GM18502 (cell line): ENCODE measurements around the gene VRK3.
A peak's percentile ranks its signal among the peaks of the same experiment; 100 is the strongest.
"Not testable (repeated sequence)": the region's sequence is repeated elsewhere in the genome, so short reads cannot be mapped to it uniquely, and the experiment has no call there.

Experiments
- ATAC-seq: cut with Tn5 transposase; IDR thresholded peaks from one replicate; pipeline ENCODE4 v1.9.1; 2021; ENCODE audit warnings: mild to moderate bottlenecking; ENCODE audit not compliant: unreplicated experiment, poor library complexity

The VRK3 gene, protein sequence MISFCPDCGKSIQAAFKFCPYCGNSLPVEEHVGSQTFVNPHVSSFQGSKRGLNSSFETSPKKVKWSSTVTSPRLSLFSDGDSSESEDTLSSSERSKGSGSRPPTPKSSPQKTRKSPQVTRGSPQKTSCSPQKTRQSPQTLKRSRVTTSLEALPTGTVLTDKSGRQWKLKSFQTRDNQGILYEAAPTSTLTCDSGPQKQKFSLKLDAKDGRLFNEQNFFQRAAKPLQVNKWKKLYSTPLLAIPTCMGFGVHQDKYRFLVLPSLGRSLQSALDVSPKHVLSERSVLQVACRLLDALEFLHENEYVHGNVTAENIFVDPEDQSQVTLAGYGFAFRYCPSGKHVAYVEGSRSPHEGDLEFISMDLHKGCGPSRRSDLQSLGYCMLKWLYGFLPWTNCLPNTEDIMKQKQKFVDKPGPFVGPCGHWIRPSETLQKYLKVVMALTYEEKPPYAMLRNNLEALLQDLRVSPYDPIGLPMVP

DNA sequence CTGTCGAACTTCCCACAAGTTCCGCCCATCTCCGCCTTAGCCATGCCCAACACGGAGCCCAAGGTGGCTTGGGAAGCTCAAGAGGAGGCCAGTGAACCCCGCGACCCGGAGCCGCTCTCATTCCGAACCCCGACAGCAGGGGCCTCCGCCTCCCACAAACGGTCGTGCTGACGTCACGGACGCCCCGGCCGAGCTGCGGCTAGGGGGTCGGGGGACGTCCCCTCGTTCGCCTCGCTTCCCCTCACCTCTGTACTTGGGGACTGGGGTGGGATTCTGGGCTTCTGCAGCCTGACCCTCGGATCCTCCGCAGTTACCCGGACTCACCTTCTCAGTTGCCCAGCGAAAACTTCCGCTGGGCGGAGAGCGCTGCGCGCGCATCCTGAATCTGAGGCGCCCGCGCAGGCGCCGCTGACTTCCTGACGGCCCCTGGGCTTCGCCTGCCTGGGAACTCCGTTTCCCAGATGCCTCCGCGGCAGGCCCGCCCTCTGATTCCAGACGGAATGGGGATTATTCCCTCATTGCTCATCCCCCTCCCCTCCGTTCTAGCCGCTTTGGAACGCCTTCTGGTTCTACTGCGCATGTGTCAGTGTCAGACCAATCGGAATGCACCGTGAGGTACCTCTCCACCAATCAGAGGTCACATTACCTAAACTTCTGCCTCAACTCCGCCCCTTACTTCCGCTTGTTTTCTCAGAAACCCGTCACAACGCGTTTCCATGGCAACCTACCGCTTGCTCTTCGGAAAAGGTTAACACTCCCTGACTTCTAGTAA, at the start of gene VRK3:
TSS of gene VRK3 (minus strand) at position 351 of the 772 bp plus-strand sequence. CDS start 9,210 bp downstream, outside the sequence.
- ATAC-seq: peak; percentile 81

DNA sequence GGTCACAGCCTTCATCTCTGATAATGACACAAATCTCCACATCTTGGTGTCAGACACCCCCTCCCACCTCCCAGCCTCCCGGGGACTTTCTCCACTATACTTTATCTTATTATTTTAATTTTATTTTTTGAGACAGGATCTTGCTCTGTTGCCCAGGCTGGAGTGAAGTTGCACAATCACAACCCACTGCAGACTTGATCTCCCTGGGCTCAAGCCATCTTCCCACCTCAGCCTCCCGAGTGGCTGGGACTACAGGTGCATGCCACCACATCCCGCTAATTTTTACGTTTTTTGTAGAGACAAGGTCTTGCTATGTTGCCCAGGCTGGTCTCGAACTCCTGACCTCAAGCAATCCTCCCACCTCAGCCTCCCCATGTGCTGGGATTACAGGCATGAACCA, 43.2 kb upstream of the VRK3 start:
- not testable (repeated sequence) for ATAC-seq

DNA sequence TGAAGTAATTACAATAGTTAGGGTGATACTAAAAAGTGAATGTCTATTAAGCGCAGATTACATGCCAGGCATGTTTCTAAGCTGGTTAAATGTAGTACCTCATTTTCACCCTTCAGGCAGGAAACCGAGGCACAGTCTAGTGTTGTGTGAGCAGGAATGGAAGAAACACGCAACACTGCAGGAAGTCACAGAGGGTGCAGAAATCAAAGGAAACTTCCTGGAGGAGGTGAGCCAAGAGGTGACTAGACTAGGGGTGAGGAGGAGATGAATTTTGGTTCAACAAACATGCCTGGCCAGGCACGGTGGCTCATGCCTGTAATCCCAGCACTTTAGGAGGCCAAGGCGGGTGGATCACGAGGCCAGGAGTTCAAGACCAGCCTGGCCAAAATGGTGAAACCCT, 42.4 kb upstream of the VRK3 start:
- no peak for ATAC-seq

DNA sequence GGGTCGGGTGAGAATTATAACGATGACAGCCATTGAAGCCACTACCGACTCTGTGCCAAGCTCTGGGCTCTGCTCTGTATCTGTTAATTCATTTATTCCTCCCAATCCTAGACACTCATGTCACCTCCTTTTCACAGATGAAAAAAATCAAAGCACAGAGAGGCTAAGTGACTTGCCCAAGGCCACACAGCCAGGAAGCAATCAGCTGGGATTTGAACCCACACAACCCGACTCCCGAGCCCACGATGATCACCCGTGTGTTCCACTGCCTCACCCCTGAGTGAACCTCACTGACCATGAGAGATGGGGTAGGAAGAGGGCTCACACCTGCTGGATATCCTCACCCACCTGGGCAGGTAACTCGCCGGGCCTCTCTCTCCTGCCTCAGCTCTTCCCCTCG, 40.8 kb upstream of the VRK3 start:
- no peak for ATAC-seq

DNA sequence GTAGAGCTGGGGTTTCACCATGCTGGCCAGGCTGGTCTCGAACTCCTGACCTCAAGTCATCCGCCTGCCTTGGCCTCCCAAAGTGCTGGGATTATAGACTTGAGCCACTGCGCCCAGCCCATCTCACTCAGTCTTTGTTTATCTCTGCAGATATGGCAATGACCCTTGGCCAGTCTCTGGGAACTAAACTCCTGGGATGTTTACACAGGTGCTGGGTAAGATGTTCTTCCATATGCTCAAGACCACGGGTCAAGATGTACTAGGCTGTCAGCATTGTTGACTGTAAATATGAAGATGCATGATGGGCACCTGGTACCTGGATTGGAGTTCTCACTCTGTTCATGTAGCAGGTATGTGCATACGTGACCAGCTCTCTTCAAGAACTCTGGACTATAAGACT, 36.5 kb upstream of the VRK3 start:
- no peak for ATAC-seq

DNA sequence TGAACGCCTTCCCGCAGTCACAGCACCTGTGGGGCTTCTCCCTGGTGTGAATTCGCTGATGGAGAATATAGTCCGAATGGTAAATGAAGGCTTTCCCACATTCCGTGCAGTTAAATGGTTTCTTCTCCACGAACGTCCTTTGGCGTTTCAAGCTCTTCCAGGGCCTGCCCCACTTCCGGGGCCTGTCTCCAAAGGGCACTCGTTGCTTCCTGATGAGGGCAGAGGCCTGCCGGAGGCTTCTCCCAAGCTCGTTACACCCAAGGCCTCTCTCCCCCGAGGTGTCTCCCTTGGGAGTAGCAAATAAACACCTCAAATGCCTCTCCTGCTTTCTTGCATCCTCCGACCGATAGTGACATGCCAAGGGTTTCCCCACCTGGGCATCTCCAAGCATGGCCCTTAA, 34.9 kb upstream of the VRK3 start:
- ATAC-seq: no peak

DNA sequence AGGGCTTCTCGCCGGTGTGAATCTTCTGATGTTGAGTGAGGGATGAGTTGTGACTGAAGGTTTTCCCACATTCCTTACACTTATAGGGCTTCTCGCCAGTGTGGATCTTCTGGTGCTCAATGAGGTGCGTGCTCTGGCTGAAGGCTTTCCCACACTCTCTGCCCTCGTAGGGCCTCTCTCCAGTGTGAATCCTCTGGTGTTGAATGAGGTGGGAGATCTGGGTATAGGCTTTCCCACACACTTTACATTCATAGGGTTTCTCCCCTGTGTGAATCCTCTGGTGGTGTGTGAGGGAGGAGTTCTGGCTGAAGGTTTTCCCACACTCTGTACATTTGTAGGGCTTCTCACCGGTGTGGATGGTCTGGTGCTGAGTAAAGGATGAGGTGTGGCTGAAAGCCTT, 33.9 kb upstream of the VRK3 start:
- no peak for ATAC-seq

DNA sequence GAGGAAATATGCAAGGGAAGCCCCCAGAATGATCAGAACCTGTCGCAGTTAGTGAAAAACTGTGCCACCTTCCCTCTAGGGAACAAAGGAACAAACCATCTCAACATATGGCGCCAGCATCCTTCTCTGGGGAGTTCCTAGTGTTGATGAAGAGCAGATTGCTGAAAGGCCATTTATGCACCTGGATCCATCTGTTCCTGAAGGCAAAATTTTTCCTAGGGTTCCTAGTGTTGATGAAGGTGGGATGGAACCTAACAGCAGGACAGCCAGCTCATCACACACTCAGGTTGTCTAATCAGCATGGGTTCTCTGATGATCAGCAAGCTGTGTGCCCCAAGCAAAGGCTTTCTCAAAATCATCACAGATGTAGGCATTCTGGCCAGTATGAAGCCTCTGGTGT, 33.3 kb upstream of the VRK3 start:
- no peak for ATAC-seq

DNA sequence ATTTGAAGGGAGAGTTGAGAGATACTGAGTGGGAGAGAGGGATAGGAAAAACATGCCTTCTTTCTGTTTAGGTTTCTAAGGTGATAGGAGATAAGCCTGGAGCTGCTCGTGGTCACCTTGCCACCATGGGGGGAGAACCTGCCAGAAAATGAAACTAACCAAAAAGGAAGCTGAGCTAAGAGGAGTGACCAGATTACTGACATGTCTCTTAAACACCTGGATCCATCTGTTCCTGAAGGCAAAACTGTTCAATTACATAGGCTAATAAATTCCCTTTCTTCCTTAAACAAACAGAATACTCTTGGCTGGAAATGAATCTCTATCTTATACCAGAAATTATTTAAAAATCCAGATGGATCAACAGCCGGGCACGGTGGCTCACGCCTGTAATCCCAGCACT, 27.9 kb upstream of the VRK3 start:
- ATAC-seq: no peak

DNA sequence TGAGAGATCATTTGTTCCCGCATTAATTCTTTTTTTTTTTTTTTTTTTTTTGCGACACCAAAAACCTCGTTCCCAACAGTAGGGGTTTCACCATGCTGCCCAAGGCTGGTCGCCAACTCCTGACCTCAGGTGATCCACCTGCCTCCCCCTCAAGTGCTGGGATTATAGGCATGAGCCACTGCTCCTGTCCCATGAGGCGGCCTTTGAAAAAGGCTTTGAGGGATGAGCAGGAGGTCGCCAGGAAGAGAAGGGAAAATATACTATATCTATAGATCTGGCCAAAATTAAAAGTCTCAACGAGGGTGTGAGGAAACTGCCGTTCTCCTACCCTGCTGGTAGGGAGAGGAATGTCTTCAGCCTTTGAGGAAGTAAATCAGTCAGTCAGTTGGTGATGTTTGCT, 26.8 kb upstream of the VRK3 start:
- no peak for ATAC-seq

DNA sequence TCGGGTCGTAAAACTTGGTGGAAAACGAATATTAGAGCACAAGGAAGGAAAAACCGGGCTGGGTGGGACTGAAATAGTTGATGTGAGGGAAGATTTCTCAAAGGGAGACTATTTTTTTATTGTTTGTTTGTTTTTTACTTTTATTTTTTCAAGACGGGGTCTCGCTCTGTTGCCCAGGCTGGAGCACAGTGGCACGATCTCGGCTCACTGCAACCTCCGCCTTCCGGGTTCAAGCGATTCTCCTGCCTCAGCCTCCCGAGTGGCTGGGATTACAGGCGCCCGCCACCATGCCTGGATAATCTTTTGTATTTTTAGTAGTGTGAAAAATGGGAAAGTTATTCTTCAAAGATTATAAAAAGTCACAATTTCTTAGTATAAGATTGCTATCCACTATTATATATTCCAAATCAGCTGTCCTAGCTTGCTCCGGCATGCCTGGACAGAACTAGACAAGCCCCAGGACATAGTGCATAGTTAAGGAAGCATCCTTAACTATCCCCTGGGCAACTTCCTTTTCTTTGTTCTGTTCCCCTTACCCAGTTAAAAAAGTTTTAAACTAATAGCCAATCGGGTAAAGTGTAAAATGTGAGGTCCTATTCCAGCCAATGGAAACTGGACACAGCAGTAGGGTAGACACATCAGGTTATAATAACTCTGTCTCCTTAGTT, 26.2 kb upstream of the VRK3 start:
- not testable (repeated sequence) for ATAC-seq

DNA sequence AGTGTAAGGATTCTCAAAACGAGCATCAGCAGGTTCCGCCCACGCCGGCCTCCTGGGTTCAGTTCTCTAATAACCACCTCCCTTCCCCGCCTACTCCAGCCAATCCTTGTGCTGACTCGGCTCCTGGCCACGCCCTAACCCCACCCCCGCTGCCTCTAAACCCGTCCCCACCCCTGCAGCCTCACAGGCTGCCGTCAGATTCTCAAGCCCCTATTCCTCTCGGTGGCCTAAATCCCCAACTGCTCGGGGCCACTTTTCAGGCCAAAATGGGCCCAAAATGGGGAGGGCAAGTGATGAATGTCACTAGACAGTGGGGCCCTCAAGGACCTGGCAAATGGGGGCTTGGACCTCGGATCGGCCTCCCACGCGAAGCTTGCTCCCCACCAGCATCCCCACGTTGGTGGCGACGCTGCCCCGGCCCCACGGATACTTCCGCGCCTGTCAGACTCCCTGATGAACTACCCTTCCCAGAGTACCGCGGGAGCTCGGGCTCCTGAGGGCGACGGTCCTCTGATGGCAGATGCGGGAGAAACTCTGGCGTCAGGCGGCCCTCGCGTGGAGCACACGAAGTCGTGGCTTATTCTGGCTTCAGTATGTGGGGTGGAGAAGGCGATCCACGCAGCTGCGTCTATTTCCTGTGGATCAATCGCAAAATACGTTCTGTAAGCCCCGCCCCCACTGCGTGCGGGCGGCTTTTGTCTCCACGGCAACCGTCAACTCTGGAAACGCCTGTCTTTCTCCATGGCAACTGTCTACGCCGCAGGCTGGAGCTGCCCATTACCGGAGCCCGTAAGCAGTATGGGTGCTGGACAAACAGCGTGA, 25.4 kb upstream of the VRK3 start:
- no peak for ATAC-seq

DNA sequence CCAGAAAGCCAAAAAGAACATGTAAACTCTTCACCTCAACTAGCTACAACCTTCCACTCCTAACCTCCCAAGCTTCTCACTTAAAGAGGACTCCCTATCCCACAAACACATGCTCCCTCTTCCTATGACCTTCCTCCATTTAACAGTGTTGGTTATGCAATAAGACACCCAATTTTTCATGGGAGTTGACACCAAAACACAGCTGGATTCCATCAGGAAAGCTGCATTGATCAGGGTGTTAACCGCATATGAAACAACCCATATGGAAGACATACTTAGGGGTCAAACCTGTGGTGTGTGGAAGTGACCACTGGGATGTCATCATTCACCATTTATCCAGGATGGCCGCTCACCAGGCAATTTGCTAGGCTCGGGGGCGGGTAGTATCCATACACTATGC, 22.5 kb upstream of the VRK3 start:
- no peak for ATAC-seq

DNA sequence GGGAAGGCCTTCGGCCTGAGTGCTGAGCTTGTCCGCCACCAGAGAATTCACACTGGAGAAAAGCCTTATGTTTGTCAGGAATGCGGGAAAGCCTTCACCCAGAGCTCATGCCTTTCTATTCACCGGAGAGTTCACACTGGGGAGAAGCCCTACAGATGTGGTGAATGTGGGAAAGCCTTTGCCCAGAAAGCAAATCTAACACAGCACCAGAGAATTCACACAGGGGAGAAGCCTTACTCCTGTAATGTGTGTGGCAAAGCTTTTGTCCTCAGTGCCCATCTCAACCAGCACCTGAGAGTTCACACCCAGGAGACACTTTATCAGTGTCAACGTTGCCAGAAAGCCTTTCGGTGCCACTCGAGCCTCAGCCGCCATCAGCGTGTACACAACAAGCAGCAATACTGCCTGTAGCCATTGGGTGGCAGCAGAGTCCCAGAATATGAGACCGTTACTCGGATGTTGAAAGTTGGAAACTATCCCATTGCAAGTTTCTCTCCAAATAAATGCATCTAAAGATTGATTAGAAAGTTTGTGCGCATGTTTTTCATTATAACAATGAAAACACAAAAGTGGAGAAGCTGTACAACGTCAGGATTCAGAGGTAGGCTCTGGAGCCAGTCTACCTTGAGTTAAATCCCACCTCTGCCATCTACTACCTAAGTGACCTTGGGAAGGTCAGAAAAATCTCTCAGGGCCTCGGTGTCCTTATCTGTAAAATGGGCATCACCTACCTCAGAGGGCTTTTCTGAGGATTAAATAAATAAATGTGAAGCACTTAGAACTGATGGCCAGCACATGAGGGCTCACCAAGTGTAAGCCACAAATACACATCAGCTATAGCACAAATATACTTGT, 21.7 kb upstream of the VRK3 start:
- no peak for ATAC-seq

DNA sequence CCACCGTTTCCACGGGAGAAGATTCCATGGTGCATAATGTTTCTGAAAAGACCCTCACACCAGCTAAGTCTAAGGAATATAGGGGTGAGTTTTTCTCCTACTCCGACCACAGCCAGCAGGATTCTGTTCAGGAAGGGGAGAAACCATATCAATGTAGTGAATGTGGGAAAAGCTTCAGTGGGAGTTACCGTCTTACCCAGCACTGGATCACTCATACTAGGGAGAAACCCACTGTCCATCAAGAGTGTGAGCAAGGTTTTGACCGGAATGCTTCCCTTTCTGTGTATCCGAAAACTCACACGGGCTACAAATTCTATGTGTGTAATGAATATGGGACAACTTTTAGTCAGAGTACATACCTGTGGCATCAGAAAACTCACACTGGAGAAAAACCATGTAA, 19.8 kb upstream of the VRK3 start:
- ATAC-seq: no peak

DNA sequence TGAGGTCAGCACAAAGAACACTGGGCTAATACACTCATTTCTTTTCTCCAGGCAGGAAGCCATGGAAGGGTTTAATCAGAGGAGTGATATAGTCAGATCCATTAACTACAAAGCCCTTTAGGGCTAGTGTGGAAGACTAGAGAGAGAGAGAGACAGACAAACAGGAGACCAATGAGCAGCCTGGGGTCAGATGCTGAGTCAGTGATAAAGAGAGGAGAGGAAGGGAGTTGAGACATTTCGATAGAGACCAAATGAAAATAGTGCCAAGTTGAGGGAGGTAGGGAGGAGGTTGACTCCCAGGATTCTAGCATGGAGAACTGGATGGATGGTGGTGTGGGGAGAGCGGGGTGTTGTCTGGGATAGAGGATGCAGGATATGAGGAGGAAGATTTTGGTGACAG, 18.8 kb upstream of the VRK3 start:
- no peak for ATAC-seq

DNA sequence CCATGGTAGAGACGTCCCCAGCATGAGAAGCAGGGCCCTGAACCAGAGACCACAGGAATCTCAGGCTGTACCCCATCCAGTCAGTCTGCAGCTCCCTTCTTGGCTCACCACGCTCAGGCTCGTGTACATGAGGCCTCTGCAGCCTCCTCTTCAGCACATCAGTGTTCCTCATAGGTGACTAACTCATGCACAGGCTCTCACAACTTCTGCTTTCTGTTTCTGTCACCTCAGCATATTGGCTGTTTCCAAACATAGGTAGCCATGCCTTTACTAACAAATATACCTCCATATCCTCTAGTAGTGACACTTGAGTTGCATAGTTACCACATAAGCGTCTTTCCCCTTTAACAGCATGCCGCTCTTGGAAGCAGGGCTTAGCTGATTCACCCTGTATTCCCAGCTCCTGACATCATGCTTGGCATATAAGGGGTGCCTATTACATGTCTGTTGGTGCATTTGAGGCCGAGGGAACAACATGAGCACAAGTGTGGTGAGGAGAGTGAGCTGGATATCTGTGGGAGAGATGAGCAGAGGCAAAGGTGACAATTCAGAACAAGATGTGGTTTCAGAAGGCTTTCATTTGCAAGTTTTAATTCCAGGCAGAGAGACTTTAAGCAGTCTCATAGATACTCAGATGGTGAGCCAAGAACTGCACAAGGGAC, 17.3 kb upstream of the VRK3 start:
- no peak for ATAC-seq

DNA sequence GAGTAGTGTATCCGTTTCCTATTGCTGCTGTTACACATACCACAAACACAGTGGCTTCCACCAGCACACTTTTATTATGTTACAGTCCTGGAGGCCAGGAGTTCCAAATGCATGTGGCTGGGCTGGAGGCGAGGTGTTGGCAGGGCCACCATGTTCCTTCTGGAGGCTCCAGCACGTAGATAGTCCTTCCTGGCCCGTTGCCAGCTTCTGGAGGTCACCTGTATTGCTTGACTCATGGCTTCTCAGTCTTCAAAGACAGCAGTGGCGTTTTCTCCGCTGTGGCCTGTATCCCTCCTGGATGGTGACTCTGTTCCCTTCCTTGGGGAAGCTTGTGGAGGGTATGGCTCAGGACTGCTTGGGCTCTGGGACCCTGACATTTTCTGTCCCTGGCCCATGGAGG, 15.8 kb upstream of the VRK3 start:
- ATAC-seq: no peak

DNA sequence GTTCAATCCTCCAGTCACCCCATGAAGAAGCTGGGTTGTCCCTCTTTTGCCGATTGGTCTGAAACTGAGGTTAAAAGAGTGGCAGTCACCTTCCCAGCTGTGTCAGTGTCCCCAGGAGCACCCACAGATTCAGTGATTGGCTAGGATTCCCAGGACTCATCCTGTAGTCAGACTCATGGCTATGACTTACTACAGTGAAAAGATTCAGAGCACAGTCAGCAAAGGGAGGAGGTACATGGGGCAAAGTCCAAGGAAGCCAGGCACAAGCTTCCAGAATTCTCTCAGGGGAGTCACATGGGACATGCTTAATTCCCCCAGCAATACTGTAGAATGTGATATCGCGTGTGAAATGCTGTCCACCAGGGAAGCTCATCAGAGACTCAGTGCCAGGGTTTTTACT, 14.8 kb upstream of the VRK3 start:
- no peak for ATAC-seq
